Esophagus muscularis mucosa (tissue), 4 donors: ENCODE measurements around the gene AFF2. TPM values are rescaled to one million over a fixed set of nuclear protein-coding genes. Genes with fewer than 3 reads are reported as not detected.

Experiments
- DNase-seq: peaks from one replicate; pipeline ENCODE4 v3.0.0-alpha.2; 2017; ENCODE audit errors: extremely low spot score
- H3K27ac ChIP-seq, 4 donors: fragments of 200-600 bp; sonication (generic); replicated peaks in 1 of 4; 1 replicate in 3 of 4; 2 replicates in 1 of 4; pipeline ENCODE4 v1.5.1; 2016 to 2019; ENCODE audit warnings: mild to moderate bottlenecking in 1 of 4
- H3K27me3 ChIP-seq, 4 donors: fragments of 200-600 bp; sonication (generic); one replicate each; pipeline versions ENCODE4 v1.5.1 to v1.6.0; 2016 to 2019
- H3K36me3 ChIP-seq, 4 donors: fragments of 200-600 bp; sonication (generic); one replicate each; pipeline ENCODE4 v1.5.1; 2016 to 2019
- H3K4me1 ChIP-seq, 4 donors: fragments of 200-600 bp; sonication (generic); one replicate each; pipeline ENCODE4 v1.5.1; 2016 to 2019
- H3K4me3 ChIP-seq, 4 donors: fragments of 200-600 bp; sonication (generic); 1 replicate in 2 of 4; 2 replicates in 2 of 4; pipeline ENCODE4 v1.5.1; 2016 to 2019; ENCODE audit warnings: mild to moderate bottlenecking in 4 of 4, moderate library complexity in 1 of 4
- H3K9me3 ChIP-seq, 4 donors: fragments of 200-600 bp; sonication (generic); 1 replicate in 3 of 4; 2 replicates in 1 of 4; pipeline ENCODE4 v1.5.1; 2016 to 2019
- CTCF ChIP-seq, 3 experiments: fragments of 200-600 bp in 2 of 3; fragments of 450-650 bp in 1 of 3; sonication (generic) in 2 of 3; IDR thresholded peaks; one replicate each; pipeline ENCODE4 v1.5.1; 2017 to 2019; ENCODE audit warnings: antibody characterized with exemption in 3 of 3, mild to moderate bottlenecking in 2 of 3, moderate library complexity in 1 of 3
- EP300 ChIP-seq: sonication (generic); formaldehyde crosslinking; IDR thresholded peaks from one replicate; pipeline ENCODE4 v1.6.1; 2017; ENCODE audit warnings: antibody characterized with exemption
- POLR2A ChIP-seq: fragments of 450-650 bp; IDR thresholded peaks from one replicate; pipeline ENCODE4 v1.6.1; 2017; ENCODE audit warnings: antibody characterized with exemption, moderate library complexity, mild to moderate bottlenecking, low read depth
- POLR2AphosphoS5 ChIP-seq, 2 donors: sonication (generic); formaldehyde crosslinking; IDR thresholded peaks; one replicate each; pipeline ENCODE4 v1.6.1; 2017; ENCODE audit warnings: antibody characterized with exemption in 2 of 2
- WGBS: methylation state at CpG from one replicate; pipeline ENCODE4 v1.1.5; 2018; 5-methylcytosine and 5-hydroxymethylcytosine counted together
- intact Hi-C: fragments of 100-400 bp; cut with DNase I; formaldehyde crosslinking; loops from one replicate; pipeline ENCODE4 v1.15.1; 2023
- total RNA-seq, 4 donors: library from RNA; depleted of rRNA; stranded (reverse); fragments of >200 nt; gene quantifications; one replicate each; pipeline versions ENCODE4 v1.1.0 to v1.2.1, GENCODE V29; 2016

AFF2 gene
- total RNA-seq, 4 donors from 2014 or later, result 3.8 to 10.8 (median 6.8) TPM

DNA sequence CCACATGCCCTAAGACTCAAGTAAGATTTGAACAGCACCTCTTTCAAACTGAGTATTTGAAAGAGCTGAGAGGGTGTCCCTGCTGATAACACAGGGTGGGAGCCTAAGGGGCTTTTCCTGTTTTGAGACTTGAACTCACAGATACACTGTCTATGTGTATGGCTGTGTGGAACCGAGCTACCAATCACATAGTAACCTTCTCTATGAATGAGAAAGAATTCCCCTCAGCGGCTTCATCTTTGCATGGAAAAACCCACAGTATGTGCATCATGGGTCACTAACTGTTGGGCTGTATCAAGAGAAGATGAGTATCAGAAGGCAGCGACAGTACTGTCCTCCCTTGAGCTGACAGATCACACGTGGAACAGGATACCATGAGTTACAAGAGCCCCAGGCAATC lies 336.3 kb downstream of the AFF2 start:
- no peaks in the 10 kb centered on the region for H3K27me3 ChIP-seq
- WGBS, result 38% methylated on average over 4 of the region's 4 CpGs
- H3K9me3 ChIP-seq, result no peaks in the 10 kb centered on the region
- no peaks in the 10 kb centered on the region for H3K4me1 ChIP-seq
- no peak for TF ChIP-seq EP300
- no peak for TF ChIP-seq POLR2AphosphoS5 (IDR thresholded peaks at IDR 0.05)
- no peak for TF ChIP-seq CTCF (IDR thresholded peaks at IDR 0.05)
- no peak for TF ChIP-seq POLR2A
- intact Hi-C loops, result no loop called here
- no peak for DNase-seq
- H3K27ac ChIP-seq, result no peak overlapping the region
- H3K36me3 ChIP-seq, result no peaks in the 10 kb centered on the region
- H3K4me3 ChIP-seq, result no peak overlapping the region

- WGBS, result 71% methylated on average over 1 of the region's 1 CpG
- Histone ChIP-seq H3K9me3 (no peaks in the 10 kb centered on the region), H3K4me1 (no peaks in the 10 kb centered on the region), H3K36me3 (no peaks in the 10 kb centered on the region), H3K4me3 (no peak overlapping the region), H3K27ac (no peak overlapping the region), H3K27me3 (no peaks in the 10 kb centered on the region)
- DNase-seq, result no peak
- TF ChIP-seq POLR2A (no peak), POLR2AphosphoS5 (IDR thresholded peaks at IDR 0.05) (no peak), CTCF (IDR thresholded peaks at IDR 0.05) (no peak), EP300 (no peak)
- intact Hi-C loops, result no loop called here
Measured at GRCh38 chrX:148850631-148851030, 350.2 kb downstream of the AFF2 start.

DNA sequence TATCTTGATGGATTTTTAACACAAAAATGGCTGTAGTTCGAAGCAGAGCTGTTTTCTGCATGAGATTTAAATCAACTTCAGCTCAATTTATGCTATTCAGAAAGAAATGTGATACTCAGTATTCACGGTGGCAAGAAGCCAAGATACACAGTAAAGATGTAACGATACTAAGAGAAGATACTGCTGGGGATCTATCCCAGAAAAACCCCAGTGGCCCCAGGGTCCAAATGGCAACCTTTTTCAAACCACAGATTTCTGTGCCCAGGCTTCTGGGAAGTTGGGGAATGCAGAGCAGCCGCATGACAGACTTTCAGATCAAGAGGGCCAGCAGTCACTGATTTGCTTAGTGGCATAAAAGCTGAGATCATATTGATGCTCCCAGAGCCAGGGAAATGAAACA lies 353.9 kb downstream of the AFF2 start:
- intact Hi-C loops, result no loop called here
- no peak for DNase-seq
- 62% methylated on average over 4 of the region's 4 CpGs for WGBS

DNA sequence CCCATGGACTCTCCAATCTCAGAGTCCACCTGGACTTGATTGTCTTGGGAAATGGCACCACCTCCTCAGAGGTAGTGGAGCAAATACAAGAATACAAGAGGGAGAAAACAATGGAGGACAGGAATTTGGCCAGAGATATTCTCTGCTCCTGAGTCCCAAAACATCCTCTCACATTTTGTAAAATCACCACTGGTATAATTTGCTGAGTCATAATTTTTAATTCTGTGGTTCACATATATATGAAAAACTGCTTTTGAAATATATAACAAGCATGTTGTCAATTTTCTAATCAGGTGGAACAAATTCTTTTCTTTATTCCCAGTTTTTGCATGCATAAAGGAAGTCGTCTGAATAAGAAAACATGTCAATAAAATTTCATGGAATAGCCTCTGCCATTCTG lies 356.1 kb downstream of the AFF2 start:
- H3K36me3 ChIP-seq, result no peaks in the 10 kb centered on the region
- intact Hi-C loops, result no loop called here
- no peak overlapping the region for H3K27ac ChIP-seq
- WGBS, result 36% methylated on average over 1 of the region's 1 CpG
- DNase-seq, result no peak
- H3K4me3 ChIP-seq, result no peak overlapping the region
- no peaks in the 10 kb centered on the region for H3K4me1 ChIP-seq
- TF ChIP-seq CTCF (IDR thresholded peaks at IDR 0.05) (no peak), POLR2A (no peak), EP300 (no peak), POLR2AphosphoS5 (IDR thresholded peaks at IDR 0.05) (no peak)
- no peaks in the 10 kb centered on the region for H3K27me3 ChIP-seq
- H3K9me3 ChIP-seq, result no peaks in the 10 kb centered on the region

More for the DNA sequence above, 353.9 kb downstream of the AFF2 start:
- no peaks in the 10 kb centered on the region for H3K36me3 ChIP-seq
- H3K27ac ChIP-seq, result no peak overlapping the region
- no peaks in the 10 kb centered on the region for H3K9me3 ChIP-seq
- no peak overlapping the region for H3K4me3 ChIP-seq
- no peak for TF ChIP-seq CTCF (IDR thresholded peaks at IDR 0.05)
- no peak for TF ChIP-seq EP300
- no peak for TF ChIP-seq POLR2A
- TF ChIP-seq POLR2AphosphoS5 (IDR thresholded peaks at IDR 0.05), result no peak
- H3K27me3 ChIP-seq, result no peaks in the 10 kb centered on the region
- H3K4me1 ChIP-seq, result no peaks in the 10 kb centered on the region
